ENCODE data around the gene LRCH4.

LRCH4 gene

GRCh38 chr7:100604976-100605911 is 19.3 kb upstream of the LRCH4 start:
- no peak for FAIRE-seq

GRCh38 chr7:100604028-100604975 is 18.4 kb upstream of the LRCH4 start:
- FAIRE-seq = no peak

DNA sequence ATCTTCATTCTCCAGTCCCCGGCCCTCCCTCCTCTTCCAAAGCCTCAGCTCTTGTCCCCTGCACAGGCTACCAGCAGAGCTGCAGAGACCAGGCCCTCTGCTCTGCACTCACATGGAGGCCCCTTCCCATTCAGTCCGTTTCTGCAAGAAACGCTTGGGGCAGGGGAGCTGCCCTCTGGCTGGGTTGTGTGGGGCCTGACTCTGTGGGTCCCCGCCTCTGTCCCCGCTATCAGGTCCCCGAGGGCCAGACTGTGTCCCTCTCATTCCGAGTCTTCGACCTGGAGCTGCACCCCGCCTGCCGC is 17.7 kb upstream of the LRCH4 start:
- FAIRE-seq = no peak

DNA sequence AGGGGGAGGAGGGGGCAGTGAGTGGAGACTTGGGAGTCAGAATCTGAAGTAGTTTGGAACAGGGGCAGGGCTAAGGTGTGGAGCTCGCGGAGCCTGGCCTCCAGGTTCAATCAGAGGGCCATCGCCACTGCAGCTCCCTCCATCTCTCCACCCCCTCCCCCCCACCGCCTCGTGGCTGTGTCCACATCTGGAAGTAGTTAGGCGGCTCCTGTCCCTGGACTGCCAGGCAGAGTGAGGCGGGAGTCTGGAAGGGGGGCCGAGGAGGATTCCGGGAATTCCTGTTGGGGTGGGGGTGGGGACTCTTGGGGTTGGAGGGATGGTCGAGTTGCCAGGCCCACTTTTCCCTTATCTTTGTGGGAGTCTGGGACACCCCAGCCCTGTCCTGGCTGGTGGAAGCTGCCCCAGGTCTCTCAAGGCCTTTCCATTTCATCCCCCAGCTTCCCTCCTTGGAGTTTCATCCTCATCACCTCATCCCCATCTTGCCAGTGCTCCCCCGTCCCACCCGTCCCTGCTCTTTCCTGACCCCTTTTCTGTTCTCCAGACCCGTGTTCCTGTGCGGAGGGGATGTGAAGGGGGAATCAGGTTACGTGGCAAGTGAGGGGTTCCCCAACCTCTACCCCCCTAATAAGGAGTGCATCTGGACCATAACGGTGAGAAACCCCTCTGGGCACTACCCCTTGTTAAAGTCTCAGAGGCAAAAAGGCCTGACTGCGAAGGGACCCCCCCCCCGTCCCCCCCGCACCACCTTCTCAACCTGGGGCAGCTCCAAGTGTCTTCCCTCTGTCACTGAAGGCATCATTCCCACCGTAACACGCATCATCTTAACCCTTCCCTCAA is 17.2 kb upstream of the LRCH4 start:
- FAIRE-seq = no peak

- no peak for FAIRE-seq
Measured at GRCh38 chr7:100600730-100601038, 14.8 kb upstream of the LRCH4 start.

- no peak for FAIRE-seq
Measured at GRCh38 chr7:100599911-100600729, 14.2 kb upstream of the LRCH4 start.

DNA sequence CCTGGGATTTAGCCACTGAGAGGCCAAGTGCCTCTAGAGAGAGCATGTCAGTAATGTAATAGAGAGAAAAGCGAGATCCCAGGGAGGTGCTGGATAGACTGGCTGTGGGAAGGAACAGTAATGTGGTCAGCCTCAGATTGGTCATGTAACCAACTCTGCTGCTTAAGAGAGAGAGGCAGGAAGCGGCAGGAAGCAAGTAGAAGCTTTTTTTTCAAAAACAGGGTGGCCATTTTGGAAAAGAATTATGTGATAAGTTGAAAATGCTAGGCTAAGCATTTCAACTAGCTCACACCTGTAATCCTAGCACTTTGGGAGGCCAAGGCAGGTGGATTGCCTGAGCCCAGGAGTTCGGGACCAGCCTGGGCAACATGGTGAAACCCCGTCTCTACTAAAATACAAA is 12.5 kb upstream of the LRCH4 start:
- no peak for FAIRE-seq

DNA sequence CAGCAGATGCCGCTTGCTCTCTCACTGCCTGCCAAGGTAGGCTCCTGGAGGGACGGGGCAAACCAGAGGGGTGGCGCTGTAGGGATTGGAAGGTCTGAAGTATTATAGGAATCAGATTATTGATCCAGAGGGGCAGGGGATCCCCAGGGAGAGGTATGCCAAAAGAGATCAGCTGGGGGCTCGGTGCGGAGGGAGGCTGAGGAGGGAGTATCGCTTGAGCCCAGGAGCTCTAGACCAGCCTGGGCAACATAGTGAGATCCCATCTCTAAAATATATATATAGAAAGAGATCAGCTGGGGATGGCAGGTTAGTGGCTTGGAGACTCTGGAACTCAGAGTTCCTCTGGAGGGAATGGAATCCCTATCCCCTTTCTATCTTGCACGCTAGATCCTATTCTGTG is 9.3 kb upstream of the LRCH4 start:
- FAIRE-seq = no peak

- no peak for FAIRE-seq
Measured at GRCh38 chr7:100591596-100591995, 5.7 kb upstream of the LRCH4 start.

DNA sequence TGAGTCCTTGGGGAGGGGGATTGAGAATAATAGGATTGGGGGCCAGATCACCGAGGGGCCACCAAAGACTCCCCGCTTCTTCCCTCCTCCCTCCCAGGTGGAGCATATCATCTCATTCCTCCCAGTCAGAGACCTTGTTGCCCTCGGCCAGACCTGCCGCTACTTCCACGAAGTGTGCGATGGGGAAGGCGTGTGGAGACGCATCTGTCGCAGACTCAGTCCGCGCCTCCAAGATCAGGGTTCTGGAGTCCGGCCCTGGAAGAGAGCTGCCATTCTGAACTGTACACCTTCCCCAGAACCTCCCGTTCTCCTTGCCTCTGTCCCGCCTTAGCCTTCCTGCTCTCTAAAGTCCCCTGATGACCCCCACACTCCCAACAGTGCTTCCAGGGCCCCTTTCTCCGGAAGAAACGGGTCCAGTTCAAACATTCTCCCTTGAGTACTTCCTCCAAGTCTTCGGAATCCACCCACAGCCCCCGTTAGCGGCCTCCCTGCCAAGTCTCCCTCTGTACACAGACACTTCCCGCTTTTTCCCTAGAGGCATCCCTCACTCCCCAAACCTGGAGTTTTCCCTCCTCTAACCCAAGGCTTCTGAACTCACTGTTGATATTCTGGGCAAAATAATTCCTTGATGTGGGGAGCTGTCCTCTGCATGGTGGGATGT is 4.3 kb upstream of the LRCH4 start:
- no peak for FAIRE-seq

- no peak for FAIRE-seq
Measured at GRCh38 chr7:100589341-100589947, 3.5 kb upstream of the LRCH4 start.

GRCh38 chr7:100588438-100588837 is 2.5 kb upstream of the LRCH4 start:
- FAIRE-seq = no peak

GRCh38 chr7:100586266-100587025 is 517 bp upstream of the LRCH4 start, which contains the start of gene FBXO24:
TSS of gene FBXO24 (plus strand) at chr7:100586328. CDS start at chr7:100586626, 298 bp downstream.
- FAIRE-seq = peak; percentile 100

GRCh38 chr7:100584683-100585510 is 1.0 kb downstream of the LRCH4 start:
- FAIRE-seq = no peak

GRCh38 chr7:100584054-100584682 is 1.8 kb downstream of the LRCH4 start:
- FAIRE-seq = no peak

DNA sequence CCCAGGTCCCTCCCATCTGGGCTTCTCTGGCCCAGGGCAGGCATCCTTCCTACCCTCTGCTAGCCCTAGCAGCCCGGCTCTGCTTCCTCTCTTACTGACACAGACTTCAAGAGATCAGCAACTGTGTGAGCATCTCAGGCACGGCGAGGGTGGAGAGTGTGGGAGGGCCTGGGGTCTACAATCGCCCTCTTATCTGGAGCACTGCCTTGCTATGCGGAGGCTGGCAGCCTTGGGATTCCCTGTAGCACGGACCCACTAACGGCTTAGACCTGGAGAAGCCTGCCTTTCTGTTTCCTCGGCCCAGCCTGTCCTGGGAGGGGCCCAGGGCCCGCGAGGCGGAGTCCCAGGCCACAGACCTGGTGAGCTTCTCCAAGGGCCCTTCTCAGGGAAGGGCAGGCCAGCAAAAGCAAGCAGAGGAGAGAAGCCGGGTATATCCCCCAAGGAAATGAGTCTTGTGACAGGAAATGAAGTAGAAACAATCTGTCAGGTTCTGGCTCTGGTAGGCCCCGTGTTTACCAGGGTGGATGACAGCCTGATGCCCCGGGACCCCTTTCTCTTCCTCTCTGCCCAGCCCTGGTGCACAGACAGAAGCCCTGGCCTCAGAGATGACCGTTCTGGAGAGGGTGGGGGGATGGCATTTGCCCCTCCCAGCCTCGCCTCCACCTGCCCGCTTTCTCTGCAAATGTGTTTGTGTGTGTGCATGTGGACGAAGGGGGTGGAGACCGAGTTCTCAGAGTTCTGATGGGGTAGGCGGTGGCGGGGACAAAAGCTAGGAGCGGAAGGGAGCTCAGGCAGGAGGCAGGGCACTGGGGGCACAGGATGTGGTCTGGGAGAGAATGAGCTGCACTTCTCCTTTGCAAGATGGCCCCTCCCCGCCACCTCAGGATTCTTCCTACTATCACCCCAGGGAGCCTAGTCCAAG is 2.5 kb downstream of the LRCH4 start:
- no peak for FAIRE-seq

GRCh38 chr7:100582650-100583049 is 3.3 kb downstream of the LRCH4 start:
- FAIRE-seq = no peak

Measured in endometrium (tissue), 2 donors.